Measurements from ENCODE around the gene TXNRD2.

DNA sequence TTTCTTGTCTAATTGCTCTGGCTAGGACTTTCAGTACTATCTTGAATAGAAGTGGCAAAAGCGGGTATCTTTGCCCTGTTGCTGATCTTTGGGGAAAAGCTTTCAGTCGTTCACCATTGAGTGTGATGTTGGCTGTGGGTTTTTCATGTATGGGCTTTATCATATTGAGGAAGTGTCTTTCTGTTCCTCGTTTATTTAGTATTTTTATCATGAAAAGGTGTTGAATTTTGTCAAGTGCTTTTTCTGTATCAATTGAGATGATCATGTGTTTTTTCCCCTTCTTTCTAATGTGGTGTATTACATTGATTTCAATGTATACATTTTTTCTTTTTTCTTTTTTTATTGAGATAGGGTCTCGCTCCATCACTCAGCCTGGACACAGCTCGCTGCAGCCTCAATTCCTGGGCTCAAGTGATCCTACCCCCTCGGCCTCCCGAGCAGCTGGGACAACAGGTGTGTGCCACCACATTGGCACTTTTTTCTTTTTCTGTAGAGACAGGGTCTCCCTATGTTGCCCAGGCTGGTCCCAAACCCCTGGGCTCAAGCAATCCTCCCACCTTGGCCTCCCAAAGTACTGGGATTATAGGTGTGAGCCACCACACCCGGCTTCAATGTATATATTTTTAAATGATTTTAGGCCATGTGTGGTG is 81.6 kb downstream of the TXNRD2 start:
- TF ChIP-seq POLR2A (IDR thresholded peaks at IDR 0.05; ENCODE audit: low read depth, low read length) (no peak), MXI1 (IDR thresholded peaks at IDR 0.05; ENCODE audit: borderline replicate concordance, low read depth, low read length) (no peak), BHLHE40 (IDR thresholded peaks at IDR 0.05; ENCODE audit: low read depth, low read length) (no peak), CTCF (conservative IDR thresholded peaks at IDR 0.05; ENCODE audit: low read depth, low read length) (no peak), MAFK (IDR thresholded peaks at IDR 0.05; ENCODE audit: low read depth, low read length) (no peak), RFX5 (IDR thresholded peaks at IDR 0.05; ENCODE audit: low read depth, low read length) (no peak)

Measured in IMR-90 (cell line).